Measurements from ENCODE around the gene TEX26.
"Not testable (repeated sequence)": the region's sequence is repeated elsewhere in the genome, so short reads cannot be mapped to it uniquely, and the experiment has no call there.

TEX26 gene

GRCh38 chr13:30920162-30920909, 12.1 kb upstream of the TEX26 start:
- DNase-seq: no peak

- DNase-seq: no peak
Measured at GRCh38 chr13:30923418-30923817, 9.0 kb upstream of the TEX26 start.

- DNase-seq: no peak
Measured at GRCh38 chr13:30924721-30925120, 7.7 kb upstream of the TEX26 start.

- no peak for DNase-seq
Measured at GRCh38 chr13:30925429-30925828, 7.0 kb upstream of the TEX26 start.

GRCh38 chr13:30926781-30927180, 5.7 kb upstream of the TEX26 start:
- DNase-seq: no peak

GRCh38 chr13:30927188-30927587, 5.3 kb upstream of the TEX26 start:
- not testable (repeated sequence) for DNase-seq

GRCh38 chr13:30927595-30927994, 4.9 kb upstream of the TEX26 start:
- no peak for DNase-seq

GRCh38 chr13:30928978-30929377, 3.5 kb upstream of the TEX26 start:
- no peak for DNase-seq

- no peak for DNase-seq
Measured at GRCh38 chr13:30933354-30933670, 856 bp downstream of the TEX26 start.

- DNase-seq: no peak
Measured at GRCh38 chr13:30934381-30934780, 1.9 kb downstream of the TEX26 start.

- no peak for DNase-seq
Measured at GRCh38 chr13:30934803-30935202, 2.3 kb downstream of the TEX26 start.

- DNase-seq: no peak
Measured at GRCh38 chr13:30936971-30937370, 4.5 kb downstream of the TEX26 start.

- DNase-seq: no peak
Measured at GRCh38 chr13:30943881-30944280, 11.4 kb downstream of the TEX26 start.

GRCh38 chr13:30957258-30957943, 24.9 kb downstream of the TEX26 start:
- no peak for DNase-seq

GRCh38 chr13:30959678-30960077, 27.2 kb downstream of the TEX26 start:
- no peak for DNase-seq

- no peak for DNase-seq
Measured at GRCh38 chr13:30963791-30964190, 31.3 kb downstream of the TEX26 start.

- DNase-seq: no peak
Measured at GRCh38 chr13:30965380-30965779, 32.9 kb downstream of the TEX26 start.

- DNase-seq: no peak
Measured at GRCh38 chr13:30966101-30966500, 33.6 kb downstream of the TEX26 start.

- no peak for DNase-seq
Measured at GRCh38 chr13:30968846-30969245, 36.4 kb downstream of the TEX26 start.

GRCh38 chr13:30971575-30971974, 39.1 kb downstream of the TEX26 start:
- no peak for DNase-seq

GRCh38 chr13:30972888-30973377, 40.5 kb downstream of the TEX26 start:
- no peak for DNase-seq

- DNase-seq: no peak
Measured at GRCh38 chr13:30974350-30974749, 41.9 kb downstream of the TEX26 start.

- DNase-seq: no peak
Measured at GRCh38 chr13:30976025-30976424, 43.6 kb downstream of the TEX26 start.
